ENCODE data around the gene NCF4.

- TF ChIP-seq BACH2 (CRISPR knock-in tag; IDR thresholded peaks at IDR 0.05; ENCODE audit: borderline replicate concordance) (no peak), ZNF565 (CRISPR knock-in tag; conservative IDR thresholded peaks at IDR 0.05; ENCODE audit: low read depth) (no peak), PATZ1 (CRISPR knock-in tag; IDR thresholded peaks at IDR 0.05; ENCODE audit: borderline replicate concordance) (no peak), CSDC2 (CRISPR knock-in tag; IDR thresholded peaks at IDR 0.05) (no peak), SNAI2 (CRISPR knock-in tag; IDR thresholded peaks at IDR 0.05) (no peak), TSHZ2 (CRISPR knock-in tag; IDR thresholded peaks at IDR 0.05) (no peak), RARB (CRISPR knock-in tag; IDR thresholded peaks at IDR 0.05) (no peak), ZNF8 (CRISPR knock-in tag; IDR thresholded peaks at IDR 0.05) (no peak), CSRNP3 (CRISPR knock-in tag; IDR thresholded peaks at IDR 0.05) (no peak), ESRRG (CRISPR knock-in tag; IDR thresholded peaks at IDR 0.05) (no peak), ZNF70 (CRISPR knock-in tag; IDR thresholded peaks at IDR 0.05) (no peak), ARNTL (CRISPR knock-in tag; IDR thresholded peaks at IDR 0.05; ENCODE audit: borderline replicate concordance, low read depth) (no peak)
These were observed 1.7 kb downstream of the NCF4 start for GRCh38 chr22:36862251-36863242.
